Lung (tissue), 12 donors: Measurements from ENCODE around the gene EMSY. TPM values are rescaled to one million over a fixed set of nuclear protein-coding genes. Genes with fewer than 3 reads are reported as not detected.

ENCODE experiments used
- ATAC-seq: fragments of 200-7000 bp; cut with Tn5 transposase; one replicate; pipeline ENCODE4 v1.9.1; 2020; ENCODE audit warnings: moderate number of reproducible peaks; ENCODE audit not compliant: insufficient read depth, low FRiP score
- DNase-seq, 3 donors: peaks; one replicate each; pipeline ENCODE4 v3.0.0-alpha.2; 2013 to 2017
- H3K27ac ChIP-seq, 2 donors: one replicate each; pipeline ENCODE4 v1.5.1; 2013; ENCODE audit warnings: mild to moderate bottlenecking in 2 of 2, moderate library complexity in 2 of 2, control low read depth in 1 of 2, inconsistent platforms in 1 of 2, low read depth in 1 of 2, low read length in 1 of 2
- H3K27me3 ChIP-seq, 3 donors: one replicate each; pipeline ENCODE4 v1.5.1; 2013; ENCODE audit warnings: low read length in 2 of 3; ENCODE audit not compliant: control insufficient read depth in 3 of 3, insufficient read depth in 3 of 3
- H3K36me3 ChIP-seq, 4 donors: one replicate each; pipeline ENCODE4 v1.5.1; 2013; ENCODE audit warnings: low read length in 4 of 4, mild to moderate bottlenecking in 1 of 4, moderate library complexity in 1 of 4; ENCODE audit not compliant: control insufficient read depth in 4 of 4, insufficient read depth in 4 of 4
- H3K4me1 ChIP-seq, 5 donors: one replicate each; pipeline ENCODE4 v1.5.1; 2013; ENCODE audit warnings: low read length in 5 of 5, mild to moderate bottlenecking in 2 of 5, moderate library complexity in 1 of 5; ENCODE audit not compliant: control insufficient read depth in 5 of 5, insufficient read depth in 5 of 5
- H3K4me3 ChIP-seq: one replicate; pipeline ENCODE4 v1.5.1; 2013; ENCODE audit warnings: mild to moderate bottlenecking, control low read depth, moderate library complexity
- H3K9ac ChIP-seq, 2 donors: one replicate each; pipeline ENCODE4 v1.5.1; 2013; ENCODE audit warnings: low read length in 2 of 2, control low read depth in 1 of 2; ENCODE audit not compliant: insufficient read depth in 1 of 2
- H3K9me3 ChIP-seq, 4 donors: one replicate each; pipeline ENCODE4 v1.5.1; 2013; ENCODE audit warnings: low read length in 3 of 4, mild to moderate bottlenecking in 1 of 4, moderate library complexity in 1 of 4; ENCODE audit not compliant: control insufficient read depth in 4 of 4, insufficient read depth in 3 of 4
- CTCF ChIP-seq: IDR thresholded peaks from 2 replicates; pipeline ENCODE4 v1.5.1; 2012; ENCODE audit warnings: mild to moderate bottlenecking; ENCODE audit errors: control extremely low read depth, extremely low read depth
- WGBS, 2 donors: extraction: QIAGEN DNeasy Blood & Tissue Kit; methylation state at CpG; one replicate each; pipeline ENCODE4 v1.1.7; 2013; 5-methylcytosine and 5-hydroxymethylcytosine counted together
- polyA plus RNA-seq, 2 donors: library from polyadenylated mRNA; stranded (reverse); fragments of 200-250 nt; gene quantifications; one replicate each; pipeline ENCODE4 v1.2.1, GENCODE V29; 2013
- total RNA-seq, 2 donors: library from RNA; depleted of rRNA in 1 of 2; stranded (reverse); fragments of >200 nt in 1 of 2; gene quantifications; one replicate each; pipeline ENCODE4 v1.2.1, GENCODE V29; 2014 to 2021
- donor health status: control.
- donor health status: control.
- donor health status: Bipolar disorder and iron deficiency.
- donor health status: healthy.
- donor health status: DM: yes; HTN: yes; CAD: no.

Gene EMSY
- total and polyA plus RNA-seq, 4 donors, result 5.0 to 59.3 (median 15.5) TPM

- peaks cover 0 to 23% (median 6%) of the 10 kb centered on the region in 5 donors for H3K4me1 ChIP-seq
- H3K4me3 ChIP-seq, result no peak overlapping the region
- ATAC-seq, result peak; percentile 31
- H3K36me3 ChIP-seq, result no peaks in the 10 kb centered on the region
- H3K9me3 ChIP-seq, result no peaks in the 10 kb centered on the region
- WGBS, 2 donors, result 72 to 86% methylated on average over 11 of the region's 11 CpGs
- TF ChIP-seq CTCF, result no peak
- H3K9ac ChIP-seq, result no peak overlapping the region
- H3K27ac ChIP-seq, result peak overlapping the region; percentile 62 to 93
- DNase-seq, result no peak
- H3K27me3 ChIP-seq, result no peaks in the 10 kb centered on the region
Observed at GRCh38 chr11:76577921-76578653, 133.3 kb downstream of the EMSY start.

- Histone ChIP-seq H3K27me3 (no peaks in the 10 kb centered on the region), H3K9me3 (no peaks in the 10 kb centered on the region), H3K27ac (peak overlapping the region; percentile 62 to 93), H3K9ac (no peak overlapping the region), H3K4me1 (peaks cover 0 to 23% (median 6%) of the 10 kb centered on the region in 5 donors), H3K36me3 (no peaks in the 10 kb centered on the region), H3K4me3 (no peak overlapping the region)
- peak; percentile 56 to 82 (median 64) for DNase-seq
- 66 to 79% methylated on average over 11 of the region's 11 CpGs for WGBS, 2 donors
- peak; percentile 37 for ATAC-seq
- TF ChIP-seq CTCF, result no peak
Observed at GRCh38 chr11:76578654-76579055, 133.8 kb downstream of the EMSY start.

GRCh38 chr11:76579056-76579751 lies 134.4 kb downstream of the EMSY start:
- no peaks in the 10 kb centered on the region for H3K27me3 ChIP-seq
- peaks cover 0 to 23% (median 6%) of the 10 kb centered on the region in 5 donors for H3K4me1 ChIP-seq
- no peak overlapping the region for H3K4me3 ChIP-seq
- TF ChIP-seq CTCF, result no peak
- 59 to 64% methylated on average over 16 to 18 of the region's 18 CpGs for WGBS, 2 donors
- ATAC-seq (peak; percentile 28), DNase-seq (peak; percentile 53 to 71 (median 69))
- H3K9ac ChIP-seq, result no peak overlapping the region
- H3K9me3 ChIP-seq, result no peaks in the 10 kb centered on the region
- H3K36me3 ChIP-seq, result no peaks in the 10 kb centered on the region
- H3K27ac ChIP-seq, result peak overlapping the region; percentile 55 to 93
